ENCODE measurements around the gene LRRC9.
"Not testable (repeated sequence)": the region's sequence is repeated elsewhere in the genome, so short reads cannot be mapped to it uniquely, and the experiment has no call there.

Gene LRRC9

GRCh38 chr14:60090864-60091519 lies 171.0 kb downstream of the LRRC9 start:
- H3K4me3 ChIP-seq (ENCODE audit: low read length): peak overlapping the region; percentile 89
- H3K27me3 ChIP-seq (ENCODE audit: insufficient read depth, low read length): no peaks in the 10 kb centered on the region
- H3K4me1 ChIP-seq (ENCODE audit: insufficient read depth, low read length): peaks cover 8% of the 10 kb centered on the region
- H2AFZ ChIP-seq (ENCODE audit: low read depth, low read length): peak overlapping the region; percentile 70
- peaks cover 3% of the 10 kb centered on the region for H3K36me3 ChIP-seq (ENCODE audit: insufficient read depth, low read length)
- H3K9me3 ChIP-seq (ENCODE audit: low read length): no peaks in the 10 kb centered on the region

- H3K4me3 ChIP-seq (ENCODE audit: low read length): peak within 1 kb of the TSS; percentile 89
- peaks cover 6% of the 10 kb centered on the region for H3K9me3 ChIP-seq (ENCODE audit: low read length)
- peak within 1 kb of the TSS; percentile 70 for H2AFZ ChIP-seq (ENCODE audit: low read depth, low read length)
- no peaks in the 10 kb centered on the region for H3K27me3 ChIP-seq (ENCODE audit: insufficient read depth, low read length)
- H3K4me1 ChIP-seq (ENCODE audit: insufficient read depth, low read length): peaks cover 8% of the 10 kb centered on the region
- peaks cover 6% of the 10 kb centered on the region for H3K36me3 ChIP-seq (ENCODE audit: insufficient read depth, low read length)
Measured at GRCh38 chr14:60091550-60092525, 171.9 kb downstream of the LRRC9 start, which contains the start of gene PCNX4. Gene PCNX4, plus strand, starts transcription at chr14:60091923. Its CDS starts 15,716 bp downstream, at chr14:60107639.

GRCh38 chr14:60092526-60092920 lies 172.6 kb downstream of the LRRC9 start:
- Histone ChIP-seq H2AFZ (ENCODE audit: low read depth, low read length) (peak overlapping the region; percentile 39), H3K36me3 (ENCODE audit: insufficient read depth, low read length) (peaks cover 12% of the 10 kb centered on the region), H3K4me3 (ENCODE audit: low read length) (peak overlapping the region; percentile 89), H3K4me1 (ENCODE audit: insufficient read depth, low read length) (peaks cover 8% of the 10 kb centered on the region), H3K9me3 (ENCODE audit: low read length) (peaks cover 6% of the 10 kb centered on the region), H3K27me3 (ENCODE audit: insufficient read depth, low read length) (no peaks in the 10 kb centered on the region)

GRCh38 chr14:60093080-60093479 lies 173.1 kb downstream of the LRRC9 start:
- peaks cover 8% of the 10 kb centered on the region for H3K4me1 ChIP-seq (ENCODE audit: insufficient read depth, low read length)
- H3K4me3 ChIP-seq (ENCODE audit: low read length): peak overlapping the region; percentile 89
- peaks cover 18% of the 10 kb centered on the region for H3K36me3 ChIP-seq (ENCODE audit: insufficient read depth, low read length)
- peaks cover 6% of the 10 kb centered on the region for H3K9me3 ChIP-seq (ENCODE audit: low read length)
- H2AFZ ChIP-seq (ENCODE audit: low read depth, low read length): no peak overlapping the region
- H3K27me3 ChIP-seq (ENCODE audit: insufficient read depth, low read length): no peaks in the 10 kb centered on the region

GRCh38 chr14:60093606-60094005 lies 173.7 kb downstream of the LRRC9 start:
- H2AFZ ChIP-seq (ENCODE audit: low read depth, low read length): no peak overlapping the region
- H3K4me3 ChIP-seq (ENCODE audit: low read length): peak overlapping the region; percentile 89
- H3K36me3 ChIP-seq (ENCODE audit: insufficient read depth, low read length): peaks cover 21% of the 10 kb centered on the region
- H3K27me3 ChIP-seq (ENCODE audit: insufficient read depth, low read length): no peaks in the 10 kb centered on the region
- H3K9me3 ChIP-seq (ENCODE audit: low read length): peaks cover 6% of the 10 kb centered on the region
- peaks cover 8% of the 10 kb centered on the region for H3K4me1 ChIP-seq (ENCODE audit: insufficient read depth, low read length)

GRCh38 chr14:60094306-60094897 lies 174.5 kb downstream of the LRRC9 start:
- no peak overlapping the region for H2AFZ ChIP-seq (ENCODE audit: low read depth, low read length)
- H3K9me3 ChIP-seq (ENCODE audit: low read length): peaks cover 6% of the 10 kb centered on the region
- H3K36me3 ChIP-seq (ENCODE audit: insufficient read depth, low read length): peaks cover 21% of the 10 kb centered on the region
- H3K4me3 ChIP-seq (ENCODE audit: low read length): peak overlapping the region; percentile 89
- H3K4me1 ChIP-seq (ENCODE audit: insufficient read depth, low read length): peaks cover 8% of the 10 kb centered on the region
- H3K27me3 ChIP-seq (ENCODE audit: insufficient read depth, low read length): no peaks in the 10 kb centered on the region

- Histone ChIP-seq H2AFZ (ENCODE audit: low read depth, low read length) (no peak overlapping the region), H3K4me3 (ENCODE audit: low read length) (no peak overlapping the region), H3K4me1 (ENCODE audit: insufficient read depth, low read length) (peaks cover 8% of the 10 kb centered on the region), H3K36me3 (ENCODE audit: insufficient read depth, low read length) (peaks cover 21% of the 10 kb centered on the region), H3K27me3 (ENCODE audit: insufficient read depth, low read length) (no peaks in the 10 kb centered on the region), H3K9me3 (ENCODE audit: low read length) (peaks cover 6% of the 10 kb centered on the region)
Measured at GRCh38 chr14:60095231-60095630, 175.3 kb downstream of the LRRC9 start.

- H3K36me3 ChIP-seq (ENCODE audit: insufficient read depth, low read length): peaks cover 21% of the 10 kb centered on the region
- H3K9me3 ChIP-seq (ENCODE audit: low read length): peaks cover 6% of the 10 kb centered on the region
- H2AFZ ChIP-seq (ENCODE audit: low read depth, low read length): no peak overlapping the region
- no peaks in the 10 kb centered on the region for H3K27me3 ChIP-seq (ENCODE audit: insufficient read depth, low read length)
- peaks cover 8% of the 10 kb centered on the region for H3K4me1 ChIP-seq (ENCODE audit: insufficient read depth, low read length)
- H3K4me3 ChIP-seq (ENCODE audit: low read length): no peak overlapping the region
Measured at GRCh38 chr14:60095781-60096450, 176.0 kb downstream of the LRRC9 start.

- H3K27me3 ChIP-seq (ENCODE audit: insufficient read depth, low read length): no peaks in the 10 kb centered on the region
- peaks cover 21% of the 10 kb centered on the region for H3K36me3 ChIP-seq (ENCODE audit: insufficient read depth, low read length)
- H2AFZ ChIP-seq (ENCODE audit: low read depth, low read length): no peak overlapping the region
- peaks cover 6% of the 10 kb centered on the region for H3K9me3 ChIP-seq (ENCODE audit: low read length)
- no peak overlapping the region for H3K4me3 ChIP-seq (ENCODE audit: low read length)
- H3K4me1 ChIP-seq (ENCODE audit: insufficient read depth, low read length): peaks cover 8% of the 10 kb centered on the region
Measured at GRCh38 chr14:60097974-60098373, 178.0 kb downstream of the LRRC9 start.

GRCh38 chr14:60099855-60100254 lies 179.9 kb downstream of the LRRC9 start:
- H3K4me1 ChIP-seq (ENCODE audit: insufficient read depth, low read length); H3K9me3 ChIP-seq (ENCODE audit: low read length); H3K4me3 ChIP-seq (ENCODE audit: low read length); H2AFZ ChIP-seq (ENCODE audit: low read depth, low read length); H3K27me3 ChIP-seq (ENCODE audit: insufficient read depth, low read length): not testable (repeated sequence)
- H3K36me3 ChIP-seq (ENCODE audit: insufficient read depth, low read length): peaks cover 18% of the 10 kb centered on the region

- Histone ChIP-seq H3K27me3 (ENCODE audit: insufficient read depth, low read length) (no peaks in the 10 kb centered on the region), H3K4me3 (ENCODE audit: low read length) (no peak overlapping the region), H3K9me3 (ENCODE audit: low read length) (no peaks in the 10 kb centered on the region), H3K36me3 (ENCODE audit: insufficient read depth, low read length) (peaks cover 15% of the 10 kb centered on the region), H3K4me1 (ENCODE audit: insufficient read depth, low read length) (no peaks in the 10 kb centered on the region), H2AFZ (ENCODE audit: low read depth, low read length) (no peak overlapping the region)
Measured at GRCh38 chr14:60101786-60102185, 181.8 kb downstream of the LRRC9 start.

- Histone ChIP-seq H3K27me3 (ENCODE audit: insufficient read depth, low read length) (no peaks in the 10 kb centered on the region), H2AFZ (ENCODE audit: low read depth, low read length) (no peak overlapping the region), H3K4me1 (ENCODE audit: insufficient read depth, low read length) (no peaks in the 10 kb centered on the region), H3K36me3 (ENCODE audit: insufficient read depth, low read length) (peaks cover 14% of the 10 kb centered on the region), H3K9me3 (ENCODE audit: low read length) (no peaks in the 10 kb centered on the region), H3K4me3 (ENCODE audit: low read length) (no peak overlapping the region)
Measured at GRCh38 chr14:60102389-60102788, 182.4 kb downstream of the LRRC9 start.

All from neuron (in vitro differentiated cells).